Measurements from ENCODE around the gene LRRC74A.

GRCh38 chr14:76806446-76806845, 19.8 kb upstream of the LRRC74A start:
- TF ChIP-seq POLR2AphosphoS5 (IDR thresholded peaks at IDR 0.05), result no peak
- no peak for TF ChIP-seq CTCF (IDR thresholded peaks at IDR 0.05)
- TF ChIP-seq POLR2A (IDR thresholded peaks at IDR 0.05), result no peak
